CD4-positive, alpha-beta T cell treated with Interleukin-2 at 100 ng/mL for 4 hours (primary cell): ENCODE results near the gene GRHL1.
"Not testable (repeated sequence)": the region's sequence is repeated elsewhere in the genome, so short reads cannot be mapped to it uniquely, and the experiment has no call there.

Experiments used
- DNase-seq: peaks from one replicate; pipeline ENCODE4 v3.0.0-alpha.2; 2020; ENCODE audit warnings: low spot score

GRHL1 gene

GRCh38 chr2:10009811-10010781 lies 58.6 kb downstream of the GRHL1 start:
- no peak for DNase-seq

GRCh38 chr2:10010861-10011605 lies 59.5 kb downstream of the GRHL1 start:
- not testable (repeated sequence) for DNase-seq

- DNase-seq, result not testable (repeated sequence)
These were observed 60.3 kb downstream of the GRHL1 start for GRCh38 chr2:10011606-10012325.

GRCh38 chr2:10012366-10012962 lies 61.0 kb downstream of the GRHL1 start:
- not testable (repeated sequence) for DNase-seq

GRCh38 chr2:10012963-10013461 lies 61.5 kb downstream of the GRHL1 start:
- no peak for DNase-seq

- not testable (repeated sequence) for DNase-seq
These were observed 62.3 kb downstream of the GRHL1 start for GRCh38 chr2:10013651-10014417.

GRCh38 chr2:10014418-10015190 lies 63.1 kb downstream of the GRHL1 start:
- no peak for DNase-seq

GRCh38 chr2:10015376-10015989 lies 64.0 kb downstream of the GRHL1 start:
- not testable (repeated sequence) for DNase-seq

GRCh38 chr2:10016001-10016801 lies 64.7 kb downstream of the GRHL1 start:
- no peak for DNase-seq

GRCh38 chr2:10016802-10017258 lies 65.3 kb downstream of the GRHL1 start:
- DNase-seq, result no peak

GRCh38 chr2:10017313-10017941 lies 65.9 kb downstream of the GRHL1 start:
- DNase-seq, result no peak

- no peak for DNase-seq
These were observed 67.7 kb downstream of the GRHL1 start for GRCh38 chr2:10019174-10019573.

- DNase-seq, result no peak
These were observed 68.3 kb downstream of the GRHL1 start for GRCh38 chr2:10019602-10020400.

GRCh38 chr2:10022041-10022421 lies 70.5 kb downstream of the GRHL1 start:
- DNase-seq, result no peak

- DNase-seq, result no peak
These were observed 71.0 kb downstream of the GRHL1 start for GRCh38 chr2:10022445-10022844.

- DNase-seq, result no peak
These were observed 71.6 kb downstream of the GRHL1 start for GRCh38 chr2:10022966-10023662.
